Trophoblast cell (in vitro differentiated cells and primary cell): ENCODE data around the gene C19orf38.
"Not testable (repeated sequence)": the region's sequence is repeated elsewhere in the genome, so short reads cannot be mapped to it uniquely, and the experiment has no call there.

Source experiments
- DNase-seq, 2 donors: peaks; one replicate each; pipeline ENCODE4 v3.0.0-alpha.2; 2016
- H2AFZ ChIP-seq: 2 replicates; pipeline ENCODE4 v1.6.1; 2013; ENCODE audit warnings: low read length, moderate library complexity, mild to moderate bottlenecking; ENCODE audit not compliant: insufficient read depth, poor library complexity
- H2AK5ac ChIP-seq: 2 replicates; pipeline ENCODE4 v1.6.1; 2013; ENCODE audit warnings: mild to moderate bottlenecking, low read length
- H2BK120ac ChIP-seq: 2 replicates; pipeline ENCODE4 v1.6.1; 2013; ENCODE audit warnings: low read length, mild to moderate bottlenecking, moderate library complexity; ENCODE audit not compliant: insufficient read depth, poor library complexity
- H2BK12ac ChIP-seq: 2 replicates; pipeline ENCODE4 v1.6.1; 2013; ENCODE audit warnings: mild to moderate bottlenecking, low read length, moderate library complexity
- H2BK5ac ChIP-seq: 2 replicates; pipeline ENCODE4 v1.6.1; 2013; ENCODE audit warnings: low read length, low read depth, moderate library complexity, mild to moderate bottlenecking; ENCODE audit not compliant: poor library complexity
- H3K14ac ChIP-seq: 2 replicates; pipeline ENCODE4 v1.6.1; 2013; ENCODE audit warnings: mild to moderate bottlenecking, low read length
- H3K18ac ChIP-seq: 2 replicates; pipeline ENCODE4 v1.6.1; 2013; ENCODE audit warnings: mild to moderate bottlenecking, low read length
- H3K23ac ChIP-seq: 2 replicates; pipeline ENCODE4 v1.6.1; 2013; ENCODE audit warnings: low read length
- H3K27ac ChIP-seq: 2 replicates; pipeline ENCODE4 v1.5.1; 2013; ENCODE audit warnings: low read depth, mild to moderate bottlenecking, inconsistent platforms, low read length, moderate library complexity
- H3K27me3 ChIP-seq: 2 replicates; pipeline ENCODE4 v1.6.1; 2013; ENCODE audit warnings: inconsistent platforms, mild to moderate bottlenecking, low read length, moderate library complexity; ENCODE audit not compliant: insufficient read depth
- H3K36me3 ChIP-seq, 2 experiments: 1 replicate in 1 of 2; 2 replicates in 1 of 2; pipeline ENCODE4 v1.6.1; 2013; ENCODE audit warnings: low read length in 2 of 2, mild to moderate bottlenecking in 2 of 2, moderate library complexity in 1 of 2; ENCODE audit not compliant: insufficient read depth in 2 of 2, control insufficient read depth in 1 of 2
- H3K4ac ChIP-seq: 2 replicates; pipeline ENCODE4 v1.6.1; 2013; ENCODE audit warnings: low read depth, mild to moderate bottlenecking, low read length, moderate library complexity
- H3K4me1 ChIP-seq, 2 experiments: 1 replicate in 1 of 2; 2 replicates in 1 of 2; pipeline ENCODE4 v1.6.1; 2013; ENCODE audit warnings: low read length in 2 of 2, mild to moderate bottlenecking in 2 of 2, moderate library complexity in 1 of 2; ENCODE audit not compliant: insufficient read depth in 2 of 2, control insufficient read depth in 1 of 2
- H3K4me2 ChIP-seq: 2 replicates; pipeline ENCODE4 v1.6.1; 2013; ENCODE audit warnings: inconsistent platforms, mild to moderate bottlenecking, low read length, moderate library complexity
- H3K4me3 ChIP-seq: 2 replicates; pipeline ENCODE4 v1.5.1; 2013; ENCODE audit warnings: mild to moderate bottlenecking, low read depth, low read length, inconsistent platforms
- H3K79me1 ChIP-seq: one replicate; pipeline ENCODE4 v1.6.1; 2013; ENCODE audit warnings: low read length
- H3K79me2 ChIP-seq: 2 replicates; pipeline ENCODE4 v1.6.1; 2013; ENCODE audit warnings: low read length, mild to moderate bottlenecking; ENCODE audit not compliant: control insufficient read depth, insufficient read depth, poor library complexity
- H3K9ac ChIP-seq: 2 replicates; pipeline ENCODE4 v1.6.1; 2013; ENCODE audit warnings: mild to moderate bottlenecking, low read length
- H3K9me3 ChIP-seq: 2 replicates; pipeline ENCODE4 v1.6.1; 2013; ENCODE audit warnings: low read depth, mild to moderate bottlenecking, control low read depth, inconsistent platforms, low read length; ENCODE audit not compliant: insufficient read depth
- H4K12ac ChIP-seq: 2 replicates; pipeline ENCODE4 v1.6.1; 2013; ENCODE audit warnings: low read depth, mild to moderate bottlenecking, low read length, moderate library complexity
- H4K8ac ChIP-seq: 2 replicates; pipeline ENCODE4 v1.6.1; 2013; ENCODE audit warnings: low read depth, mild to moderate bottlenecking, low read length, moderate library complexity
- H4K91ac ChIP-seq: one replicate; pipeline ENCODE4 v1.6.1; 2013; ENCODE audit warnings: low read depth, mild to moderate bottlenecking, low read length, moderate library complexity
- WGBS: extraction: QIAGEN DNeasy Blood & Tissue Kit; methylation state at CpG from one replicate; pipeline ENCODE4 v1.1.7; 2013; ENCODE audit warnings: missing lambda C conversion rate; ENCODE audit not compliant: insufficient read length, insufficient coverage; ENCODE audit errors: extremely low coverage; 5-methylcytosine and 5-hydroxymethylcytosine counted together

The C19orf38 gene

DNA sequence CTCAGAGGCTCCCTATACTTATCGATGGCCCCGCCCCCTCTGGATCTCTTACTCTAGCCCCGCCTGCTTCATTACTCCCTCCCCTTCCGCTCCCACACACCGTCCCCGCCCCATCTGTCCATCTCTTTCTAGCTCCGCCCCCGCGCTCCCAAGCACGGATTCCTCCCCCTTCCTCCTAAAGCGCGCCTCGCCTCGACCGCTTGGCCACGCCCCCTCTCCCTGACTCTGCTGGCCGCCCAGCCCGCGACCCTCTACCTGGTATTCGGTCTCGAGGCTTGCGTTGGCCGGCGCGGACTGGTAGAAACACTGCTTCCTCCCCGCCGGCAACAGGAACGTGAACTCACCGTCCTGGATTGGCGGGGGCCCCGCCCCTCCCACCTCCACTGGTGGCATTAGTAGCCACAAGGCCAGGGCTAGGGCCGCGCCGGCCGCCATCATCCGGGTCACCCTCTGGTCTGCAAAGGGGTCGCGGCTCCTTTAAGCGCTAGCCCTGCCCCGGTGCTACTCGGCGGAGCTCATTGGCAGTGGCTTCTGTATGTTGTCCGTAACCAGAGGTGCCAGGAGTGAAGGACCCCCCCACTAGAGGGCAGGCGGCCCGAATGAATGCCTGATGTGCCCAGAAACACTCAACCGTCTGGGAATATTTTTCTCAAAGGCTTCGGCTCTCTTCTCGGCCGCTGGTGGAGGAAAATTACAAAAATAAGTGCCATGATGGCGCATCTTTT lies 12.3 kb upstream of the C19orf38 start, which contains the start of gene TMED1:
Gene TMED1 (minus strand): TSS at position 459 of the 725 bp plus-strand sequence. CDS start 21 bp downstream, at position 438.
- H3K36me3 ChIP-seq, result peaks cover 30 to 34% of the 10 kb centered on the region in 2 experiments
- peak within 1 kb of the TSS; percentile 94 for H4K12ac ChIP-seq
- H2BK12ac ChIP-seq, result no peak within 1 kb of the TSS
- peak within 1 kb of the TSS; percentile 85 for H2AK5ac ChIP-seq
- H3K9ac ChIP-seq, result peak within 1 kb of the TSS; percentile 89
- peak within 1 kb of the TSS; percentile 96 for H2BK120ac ChIP-seq
- H3K4me3 ChIP-seq, result peak within 1 kb of the TSS; percentile 86
- H3K18ac ChIP-seq, result peak within 1 kb of the TSS; percentile 85
- no CpG with 5 or more reads among the region's 50 CpGs for WGBS
- no peaks in the 10 kb centered on the region for H3K27me3 ChIP-seq
- H3K9me3 ChIP-seq, result peaks cover 11% of the 10 kb centered on the region
- peak within 1 kb of the TSS; percentile 99 for H3K27ac ChIP-seq
- H2AFZ ChIP-seq, result peak within 1 kb of the TSS; percentile 98
- peak within 1 kb of the TSS; percentile 99 for H4K91ac ChIP-seq
- H3K23ac ChIP-seq, result no peak within 1 kb of the TSS
- H3K4me2 ChIP-seq, result peak within 1 kb of the TSS; percentile 80
- DNase-seq, result peak; percentile 96 to 99
- H3K4me1 ChIP-seq, result peaks cover 9% of the 10 kb centered on the region in 2 experiments
- peak within 1 kb of the TSS; percentile 99 for H4K8ac ChIP-seq
- H3K79me1 ChIP-seq, result peaks cover 10% of the 10 kb centered on the region
- H3K14ac ChIP-seq, result peak within 1 kb of the TSS; percentile 99
- H2BK5ac ChIP-seq, result peak within 1 kb of the TSS; percentile 94
- H3K79me2 ChIP-seq, result peaks cover 5% of the 10 kb centered on the region
- H3K4ac ChIP-seq, result peak within 1 kb of the TSS; percentile 60

GRCh38 chr19:10836479-10837330 lies 11.5 kb upstream of the C19orf38 start:
- Histone ChIP-seq H3K9ac (peak overlapping the region; percentile 73), H3K79me2 (peaks cover 5% of the 10 kb centered on the region), H2BK12ac (no peak overlapping the region), H3K4me1 (peaks cover 9% of the 10 kb centered on the region in 2 experiments), H3K36me3 (peaks cover 24 to 27% of the 10 kb centered on the region in 2 experiments), H2BK5ac (peak overlapping the region; percentile 94), H3K4me3 (peak overlapping the region; percentile 4), H3K14ac (peak overlapping the region; percentile 99), H3K23ac (no peak overlapping the region), H3K27me3 (no peaks in the 10 kb centered on the region), H3K79me1 (peaks cover 10% of the 10 kb centered on the region), H3K27ac (peak overlapping the region; percentile 99), H3K18ac (peak overlapping the region; percentile 67), H2BK120ac (peak overlapping the region; percentile 96), H3K9me3 (peaks cover 11% of the 10 kb centered on the region), H4K12ac (peak overlapping the region; percentile 94), H2AFZ (peak overlapping the region; percentile 98), H2AK5ac (peak overlapping the region; percentile 45), H4K91ac (peak overlapping the region; percentile 99), H4K8ac (peak overlapping the region; percentile 99), H3K4ac (peak overlapping the region; percentile 59), H3K4me2 (peak overlapping the region; percentile 80)
- WGBS, result no CpG with 5 or more reads among the region's 38 CpGs
- peak in 1 of 2 donors; percentile 75 for DNase-seq

GRCh38 chr19:10837649-10838048 lies 10.6 kb upstream of the C19orf38 start:
- H3K4me2 ChIP-seq, H2AK5ac ChIP-seq, H3K14ac ChIP-seq, H4K91ac ChIP-seq, H3K27me3 ChIP-seq, H2BK5ac ChIP-seq, H3K27ac ChIP-seq, H3K79me2 ChIP-seq, H3K4me1 ChIP-seq, H2BK120ac ChIP-seq, H3K4ac ChIP-seq, H3K18ac ChIP-seq, H4K12ac ChIP-seq, DNase-seq, H4K8ac ChIP-seq, H3K23ac ChIP-seq, H2AFZ ChIP-seq, H2BK12ac ChIP-seq, H3K9ac ChIP-seq, H3K4me3 ChIP-seq: not testable (repeated sequence)
- H3K36me3 ChIP-seq, result peaks cover 15 to 18% of the 10 kb centered on the region in 2 experiments
- H3K9me3 ChIP-seq, result peaks cover 11% of the 10 kb centered on the region
- WGBS, result no CpG with 5 or more reads among the region's 7 CpGs
- H3K79me1 ChIP-seq, result peaks cover 10% of the 10 kb centered on the region

- H3K14ac ChIP-seq, result no peak overlapping the region
- H3K79me1 ChIP-seq, result peaks cover 10% of the 10 kb centered on the region
- H3K27me3 ChIP-seq, result no peaks in the 10 kb centered on the region
- no peak overlapping the region for H4K8ac ChIP-seq
- no peak overlapping the region for H3K4me3 ChIP-seq
- peaks cover 5% of the 10 kb centered on the region for H3K79me2 ChIP-seq
- H3K36me3 ChIP-seq, result peaks cover 8 to 11% of the 10 kb centered on the region in 2 experiments
- H3K4ac ChIP-seq, result no peak overlapping the region
- H4K12ac ChIP-seq, result no peak overlapping the region
- H2BK12ac ChIP-seq, result no peak overlapping the region
- no peak overlapping the region for H2BK5ac ChIP-seq
- H4K91ac ChIP-seq, result no peak overlapping the region
- H3K4me1 ChIP-seq, result peaks cover 9% of the 10 kb centered on the region in 2 experiments
- H2BK120ac ChIP-seq, result no peak overlapping the region
- no CpG with 5 or more reads among the region's 11 CpGs for WGBS
- no peak overlapping the region for H3K23ac ChIP-seq
- H2AK5ac ChIP-seq, result no peak overlapping the region
- no peak overlapping the region for H3K27ac ChIP-seq
- no peak overlapping the region for H2AFZ ChIP-seq
- no peak overlapping the region for H3K18ac ChIP-seq
- H3K9me3 ChIP-seq, result peaks cover 8% of the 10 kb centered on the region
- H3K4me2 ChIP-seq, result no peak overlapping the region
- no peak overlapping the region for H3K9ac ChIP-seq
- DNase-seq, result no peak
These were observed 9.8 kb upstream of the C19orf38 start for GRCh38 chr19:10838377-10838776.
